Stimulated activated CD4-positive, alpha-beta T cell treated with anti-CD3 and anti-CD28 coated beads, Interleukin-1b, Interleukin-23, amount 100 ng/mL, for 24 hours (primary cell): ENCODE data around the gene SAMD8.
A peak's percentile ranks its signal among the peaks of the same experiment; 100 is the strongest.
"Not testable (repeated sequence)": the region's sequence is repeated elsewhere in the genome, so short reads cannot be mapped to it uniquely, and the experiment has no call there.

Experiments used
- DNase-seq, 4 experiments: peaks; one replicate each; pipeline ENCODE4 v3.0.0-alpha.2; 2020; ENCODE audit warnings: low read depth in 4 of 4, low spot score in 1 of 4

Gene SAMD8

DNA sequence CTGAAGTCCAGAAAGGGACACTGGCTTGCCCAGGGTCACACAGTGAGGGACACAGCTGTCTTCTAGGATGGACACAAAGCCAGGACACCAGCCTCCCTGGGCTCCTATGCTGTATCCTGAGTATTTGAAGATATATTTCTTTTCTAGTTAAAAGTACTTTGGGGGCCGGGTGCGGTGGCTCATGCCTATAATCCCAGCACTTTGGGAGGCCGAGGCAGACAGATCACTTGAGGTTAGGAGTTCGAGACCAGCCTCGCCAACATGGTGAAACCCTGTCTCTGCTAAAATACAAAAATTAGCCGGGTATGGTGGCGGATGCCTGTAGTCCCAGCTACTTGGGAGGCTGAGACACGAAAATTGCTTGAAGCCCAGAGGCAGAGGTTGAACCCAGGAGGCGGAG lies 4.6 kb upstream of the SAMD8 start:
- not testable (repeated sequence) for DNase-seq

- no peak for DNase-seq
These were observed 3.4 kb upstream of the SAMD8 start for GRCh38 chr10:75107756-75108683.

DNA sequence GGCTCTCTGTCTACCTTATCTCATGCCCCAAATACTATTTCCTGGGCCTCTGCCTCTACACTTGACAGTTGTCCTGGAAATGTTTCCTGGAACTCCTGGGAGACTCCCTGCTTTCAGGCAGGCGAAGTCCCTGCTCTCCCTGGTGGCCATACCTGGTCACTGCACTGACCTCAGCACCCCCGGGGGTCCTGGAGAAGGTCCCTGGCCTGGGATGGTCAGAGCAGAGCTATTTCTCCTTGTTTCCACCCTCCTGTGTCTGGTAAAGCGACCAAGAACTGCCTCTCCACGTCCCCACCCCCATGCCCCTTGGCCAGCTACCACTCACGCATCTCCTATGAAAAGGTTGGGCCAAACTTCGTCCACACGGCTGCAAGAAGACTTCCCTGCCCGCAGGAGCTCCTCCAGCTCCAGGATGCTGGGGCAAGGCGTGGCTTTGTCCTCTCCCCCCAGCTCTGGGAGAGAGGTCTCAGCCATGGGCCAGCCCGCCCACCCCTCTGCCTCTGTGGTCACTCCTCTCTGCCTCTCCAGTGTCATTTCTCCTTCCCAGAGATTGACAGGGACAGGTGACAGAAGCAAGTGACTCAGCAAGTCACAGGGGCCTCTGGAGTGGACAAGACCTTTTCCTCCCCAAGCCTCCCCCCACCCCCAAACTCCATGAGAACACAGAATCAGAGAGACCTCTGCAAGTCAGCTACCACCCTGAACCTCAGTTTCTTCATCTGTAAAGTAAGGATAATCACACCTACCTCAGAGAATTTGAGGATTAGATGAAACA lies 2.6 kb upstream of the SAMD8 start:
- no peak for DNase-seq

DNA sequence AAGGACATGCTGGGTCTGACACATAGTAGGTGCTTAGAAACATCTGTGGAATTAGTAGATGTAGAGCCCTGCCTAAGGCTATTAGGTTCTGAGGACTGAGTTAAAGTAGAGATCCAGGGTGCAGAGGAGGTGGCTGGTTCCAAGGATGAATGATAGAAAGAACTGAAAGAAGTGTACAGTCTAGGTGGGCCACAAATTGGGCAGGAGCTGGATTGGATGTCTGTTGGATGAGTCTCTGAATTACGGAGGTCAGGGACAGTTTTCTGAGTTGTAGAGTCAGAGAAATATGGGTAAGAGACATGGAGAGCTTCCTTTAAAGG lies 2.0 kb upstream of the SAMD8 start:
- DNase-seq = no peak

- DNase-seq = no peak
These were observed 1.3 kb upstream of the SAMD8 start for GRCh38 chr10:75110006-75110632.

GRCh38 chr10:75111907-75112679 lies 637 bp downstream of the SAMD8 start:
- peak in 2 of 4 experiments; percentile 13 to 17 for DNase-seq

- DNase-seq = no peak
These were observed 3.7 kb downstream of the SAMD8 start for GRCh38 chr10:75115137-75115536.

GRCh38 chr10:75116941-75117775 lies 5.7 kb downstream of the SAMD8 start:
- not testable (repeated sequence) for DNase-seq

DNA sequence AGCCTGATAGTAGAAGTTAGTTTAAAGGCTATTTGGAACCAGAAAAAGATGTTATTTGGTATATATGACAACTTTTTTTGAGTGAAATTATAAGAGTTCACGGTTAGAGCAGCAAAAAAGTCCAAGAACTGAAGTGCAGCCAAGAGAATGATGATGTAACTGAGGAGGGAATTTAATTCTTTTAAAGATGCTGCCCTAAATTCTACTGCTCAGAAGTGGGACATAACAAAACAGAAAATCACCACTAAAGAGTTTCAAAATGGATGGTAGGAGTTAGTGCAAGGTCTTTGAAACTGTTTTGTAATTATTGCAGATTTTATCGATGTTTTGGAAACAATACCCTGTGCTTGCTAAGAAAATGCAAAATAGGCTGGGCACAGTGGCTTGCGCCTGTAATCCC lies 6.5 kb downstream of the SAMD8 start:
- DNase-seq = no peak

DNA sequence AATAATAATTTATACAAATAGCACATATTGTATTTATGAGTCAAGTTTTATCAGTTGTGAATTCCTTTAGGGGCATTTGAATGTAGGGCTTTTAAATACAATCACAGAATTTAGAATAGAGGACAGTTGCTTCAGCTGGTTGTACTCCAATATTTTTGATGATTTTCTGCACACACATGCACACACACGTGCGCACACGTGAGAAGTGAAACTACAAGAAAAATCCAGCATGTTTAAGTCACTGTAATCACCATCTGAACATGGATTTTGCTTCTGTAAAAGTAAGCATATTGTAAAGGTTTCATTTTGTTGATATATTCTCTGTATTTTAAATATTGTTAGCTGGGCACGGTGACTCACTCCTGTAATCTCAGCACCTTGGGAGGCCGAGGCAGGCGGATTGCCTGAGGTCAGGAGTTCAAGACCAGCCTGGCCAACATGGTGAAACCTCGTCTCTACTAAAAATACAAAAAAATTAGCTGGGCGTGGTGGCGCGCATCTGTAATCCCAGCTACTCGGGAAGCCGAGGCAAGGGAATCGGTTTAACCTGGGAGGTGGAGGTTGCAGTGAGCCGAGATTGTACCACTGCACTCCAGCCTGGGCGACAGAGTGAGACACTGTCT lies 8.1 kb downstream of the SAMD8 start:
- DNase-seq = not testable (repeated sequence)

DNA sequence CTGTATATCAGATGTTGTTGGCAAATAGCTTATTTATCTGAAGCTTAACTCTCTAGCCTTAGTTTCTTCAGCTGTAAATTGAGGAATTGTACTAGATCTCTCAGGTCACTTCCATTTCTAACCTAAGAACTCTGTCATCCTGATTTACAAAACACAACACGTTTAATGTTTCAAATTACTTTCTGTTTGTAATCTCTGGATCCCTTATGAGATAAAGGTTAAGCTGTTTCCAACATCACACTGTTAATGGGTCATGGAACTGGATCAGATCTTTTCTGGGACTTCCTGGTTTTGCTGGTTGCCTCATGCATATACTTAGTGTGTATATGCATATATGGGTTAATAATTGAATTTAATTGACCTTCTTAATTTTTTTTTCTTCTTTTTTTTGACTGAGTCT lies 9.9 kb downstream of the SAMD8 start:
- DNase-seq = no peak

DNA sequence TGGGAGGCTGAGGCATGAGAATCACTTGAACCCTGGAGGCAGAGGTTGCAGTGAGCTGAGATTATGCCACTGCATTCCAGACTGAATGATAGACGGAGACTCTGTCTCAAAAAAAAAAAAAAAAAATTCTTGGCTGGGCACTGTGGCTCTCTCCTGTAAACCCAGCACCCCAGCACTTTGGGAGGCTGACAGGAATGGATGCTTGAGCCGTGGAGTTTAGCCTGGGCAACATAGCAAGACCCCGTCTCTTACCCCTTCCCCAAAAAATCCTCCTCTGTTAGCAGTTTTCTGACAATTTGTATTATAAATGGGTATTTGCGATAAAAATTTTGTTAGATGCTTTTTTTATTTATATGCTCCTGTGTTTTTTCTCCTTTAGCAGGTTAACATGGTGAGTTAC lies 11.0 kb downstream of the SAMD8 start:
- DNase-seq = no peak

DNA sequence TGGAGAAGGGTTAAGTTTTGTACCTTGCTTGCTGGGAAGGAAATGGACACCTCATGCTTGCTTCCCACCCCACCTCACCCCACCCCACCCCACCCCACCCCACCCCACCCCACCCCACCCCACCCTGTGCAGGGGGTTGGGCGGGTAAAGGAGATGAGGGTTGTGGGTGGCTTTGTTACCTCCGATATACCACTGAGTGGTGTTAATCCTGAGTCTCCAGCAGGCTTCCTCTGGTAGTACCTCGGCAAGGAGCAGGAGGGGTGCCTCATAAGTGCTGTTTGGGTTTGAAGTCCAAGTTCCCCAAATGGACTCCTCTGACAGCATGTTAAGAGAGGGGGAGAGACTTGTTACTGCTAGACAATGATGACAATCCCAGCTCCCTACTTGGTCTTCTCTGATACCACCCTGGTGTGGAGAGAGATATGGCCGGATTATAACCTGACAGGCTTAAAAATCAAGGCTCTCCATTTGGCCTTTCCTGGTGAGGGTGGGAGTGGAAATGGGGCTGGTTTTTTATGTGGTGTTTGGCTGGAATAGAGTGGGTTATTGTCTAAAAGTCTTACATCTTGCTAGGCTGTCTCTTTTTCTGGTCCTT lies 11.7 kb downstream of the SAMD8 start:
- DNase-seq = no peak

- DNase-seq = no peak
These were observed 14.8 kb downstream of the SAMD8 start for GRCh38 chr10:75126277-75126676.

- no peak for DNase-seq
These were observed 16.0 kb downstream of the SAMD8 start for GRCh38 chr10:75127471-75127870.

DNA sequence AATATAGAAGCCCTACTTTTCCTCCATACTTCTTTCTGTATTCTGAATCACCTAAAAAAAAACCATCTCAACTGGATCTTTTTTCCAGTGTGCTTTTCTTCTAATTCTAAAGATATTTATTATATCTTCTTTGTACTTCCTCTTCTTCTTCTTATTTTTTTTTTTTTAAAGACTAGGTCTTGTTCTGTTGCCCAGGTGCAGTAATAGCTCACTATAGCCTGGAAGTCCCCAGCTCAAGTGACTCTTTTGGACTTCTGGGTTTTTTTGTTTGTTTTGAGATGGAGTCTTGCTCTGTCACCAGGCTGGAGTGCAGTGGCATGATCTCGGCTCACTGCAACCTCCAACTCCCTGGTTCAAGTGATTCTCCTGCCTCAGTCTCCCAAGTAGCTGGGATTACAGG lies 17.5 kb downstream of the SAMD8 start:
- DNase-seq = not testable (repeated sequence)

GRCh38 chr10:75129537-75129936 lies 18.1 kb downstream of the SAMD8 start:
- no peak for DNase-seq

DNA sequence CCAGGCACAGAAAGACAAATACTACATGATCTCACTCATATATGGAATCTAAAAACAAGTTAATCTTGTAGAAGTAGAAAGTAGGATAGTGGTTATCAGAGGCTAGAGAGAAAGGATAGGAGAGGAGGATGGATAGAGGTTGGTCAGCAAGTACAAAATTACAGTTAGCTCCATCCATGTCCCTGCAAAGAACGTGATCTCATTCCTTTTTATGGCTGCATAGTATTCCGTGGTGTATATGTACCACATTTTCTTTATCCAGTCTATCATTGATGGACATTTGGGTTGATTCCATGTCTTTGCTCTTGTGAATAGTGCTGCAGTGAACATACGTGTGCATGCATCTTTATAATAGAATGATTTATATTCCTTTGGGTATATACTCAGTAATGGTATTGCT lies 22.2 kb downstream of the SAMD8 start:
- not testable (repeated sequence) for DNase-seq

DNA sequence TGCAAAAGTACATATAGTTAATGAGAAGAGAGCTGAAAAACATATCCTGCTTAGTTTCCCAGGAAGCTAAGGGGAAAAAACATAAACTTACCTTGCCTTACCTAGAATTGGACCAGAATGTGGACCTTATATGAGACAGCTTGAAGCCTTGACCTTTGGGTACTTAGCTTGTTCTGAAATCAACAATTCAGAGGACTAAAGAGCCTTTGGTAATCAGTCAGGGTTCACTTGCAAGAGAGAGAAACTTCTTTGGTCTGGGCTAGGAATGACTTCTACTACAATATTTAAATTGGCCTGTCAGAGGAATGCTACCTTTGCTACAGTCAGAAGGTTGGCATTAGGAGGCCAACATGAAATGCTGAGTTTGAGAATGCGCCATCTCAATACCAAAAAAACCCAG lies 24.9 kb downstream of the SAMD8 start:
- no peak for DNase-seq
